Loucy (cell line): Measurements from ENCODE around the gene CERS6.

ENCODE experiments used
- EZH2phosphoT487 ChIP-seq: fragments of 200-600 bp; IDR thresholded peaks from 2 replicates; pipeline ENCODE4 v1.6.1; 2018; ENCODE audit warnings: antibody characterized with exemption, mild to moderate bottlenecking, moderate library complexity, borderline replicate concordance
- TF ChIP-seq, protein P1 (sequence below): fragments of 200-600 bp; sonication (generic); conservative IDR thresholded peaks from 2 replicates; pipeline ENCODE4 v1.5.1; 2014; ENCODE audit warnings: mild to moderate bottlenecking, antibody characterized with exemption, low read length

GRCh38 chr2:168662651-168663208 lies 206.7 kb downstream of the CERS6 start:
- TF ChIP-seq, protein P1, sequence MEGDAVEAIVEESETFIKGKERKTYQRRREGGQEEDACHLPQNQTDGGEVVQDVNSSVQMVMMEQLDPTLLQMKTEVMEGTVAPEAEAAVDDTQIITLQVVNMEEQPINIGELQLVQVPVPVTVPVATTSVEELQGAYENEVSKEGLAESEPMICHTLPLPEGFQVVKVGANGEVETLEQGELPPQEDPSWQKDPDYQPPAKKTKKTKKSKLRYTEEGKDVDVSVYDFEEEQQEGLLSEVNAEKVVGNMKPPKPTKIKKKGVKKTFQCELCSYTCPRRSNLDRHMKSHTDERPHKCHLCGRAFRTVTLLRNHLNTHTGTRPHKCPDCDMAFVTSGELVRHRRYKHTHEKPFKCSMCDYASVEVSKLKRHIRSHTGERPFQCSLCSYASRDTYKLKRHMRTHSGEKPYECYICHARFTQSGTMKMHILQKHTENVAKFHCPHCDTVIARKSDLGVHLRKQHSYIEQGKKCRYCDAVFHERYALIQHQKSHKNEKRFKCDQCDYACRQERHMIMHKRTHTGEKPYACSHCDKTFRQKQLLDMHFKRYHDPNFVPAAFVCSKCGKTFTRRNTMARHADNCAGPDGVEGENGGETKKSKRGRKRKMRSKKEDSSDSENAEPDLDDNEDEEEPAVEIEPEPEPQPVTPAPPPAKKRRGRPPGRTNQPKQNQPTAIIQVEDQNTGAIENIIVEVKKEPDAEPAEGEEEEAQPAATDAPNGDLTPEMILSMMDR: no peak
- TF ChIP-seq EZH2phosphoT487: no peak
